ENCODE data around the gene PRKCE. TPM values are rescaled to one million over a fixed set of nuclear protein-coding genes. Genes with fewer than 3 reads are reported as not detected.

PRKCE gene
- total RNA-seq, 2 donors from 2014 or later: 5.8 to 18.1 TPM

DNA sequence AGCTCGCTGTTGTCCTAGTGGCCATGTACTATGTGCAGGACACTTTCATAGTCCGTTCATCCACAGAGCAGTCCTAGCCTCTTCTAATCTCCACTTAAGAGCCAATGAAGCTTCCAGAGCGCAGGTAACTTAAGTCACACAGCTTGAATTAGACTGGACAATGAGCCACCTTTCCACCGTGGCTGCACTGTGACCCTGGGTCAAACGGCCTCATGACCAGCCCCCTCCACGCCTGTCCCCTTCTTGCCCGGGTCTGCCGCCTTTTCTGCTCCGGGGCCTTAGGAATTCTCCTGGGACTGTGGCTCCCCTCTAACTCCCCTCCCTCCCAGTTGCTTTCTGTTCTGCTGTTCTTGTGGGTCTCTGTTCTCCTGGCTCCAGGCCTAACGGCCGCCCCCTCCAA is 8.4 kb upstream of the PRKCE start:
- ATAC-seq (ENCODE audit: insufficient number of reproducible peaks, low FRiP score, low read depth): no peak
- Histone ChIP-seq H3K36me3 (no peaks in the 10 kb centered on the region), H3K4me3 (peak overlapping the region; percentile 68), H3K9me3 (no peaks in the 10 kb centered on the region), H3K4me1 (ENCODE audit: control insufficient read depth in 1 of 2, low read depth in 2 of 2) (peaks cover 0 to 10% of the 10 kb centered on the region in 2 donors), H3K27ac (no peak overlapping the region), H3K27me3 (replicated peaks; ENCODE audit: insufficient read depth) (peaks cover 5% of the 10 kb centered on the region)
- DNase-seq (ENCODE audit: low spot score): no peak
- TF ChIP-seq CTCF (IDR thresholded peaks at IDR 0.05): no peak

GRCh38 chr2:45643543-45644542 is 7.6 kb upstream of the PRKCE start:
- no peak overlapping the region for H3K27ac ChIP-seq

GRCh38 chr2:45646289-45646688 is 5.2 kb upstream of the PRKCE start:
- DNase-seq (ENCODE audit: low spot score): no peak
- Histone ChIP-seq H3K27ac (no peak overlapping the region), H3K27me3 (replicated peaks; ENCODE audit: insufficient read depth) (peaks cover 5% of the 10 kb centered on the region), H3K36me3 (no peaks in the 10 kb centered on the region), H3K4me3 (no peak overlapping the region), H3K4me1 (ENCODE audit: control insufficient read depth in 1 of 2, low read depth in 2 of 2) (peaks cover 0 to 16% of the 10 kb centered on the region in 2 donors), H3K9me3 (no peaks in the 10 kb centered on the region)
- TF ChIP-seq CTCF (IDR thresholded peaks at IDR 0.05): no peak
- ATAC-seq (ENCODE audit: insufficient number of reproducible peaks, low FRiP score, low read depth): no peak

More at GRCh38 chr2:45643543-45644542, 7.6 kb upstream of the PRKCE start:
- Histone ChIP-seq H3K9me3 (no peaks in the 10 kb centered on the region), H3K4me3 (peak overlapping the region; percentile 68), H3K36me3 (no peaks in the 10 kb centered on the region), H3K27me3 (replicated peaks; ENCODE audit: insufficient read depth) (peaks cover 5% of the 10 kb centered on the region), H3K4me1 (ENCODE audit: control insufficient read depth in 1 of 2, low read depth in 2 of 2) (peaks cover 0 to 11% of the 10 kb centered on the region in 2 donors)
- DNase-seq (ENCODE audit: low spot score) (no peak), ATAC-seq (ENCODE audit: insufficient number of reproducible peaks, low FRiP score, low read depth) (peak; percentile 45)
- TF ChIP-seq CTCF (IDR thresholded peaks at IDR 0.05): peak; percentile 99

DNA sequence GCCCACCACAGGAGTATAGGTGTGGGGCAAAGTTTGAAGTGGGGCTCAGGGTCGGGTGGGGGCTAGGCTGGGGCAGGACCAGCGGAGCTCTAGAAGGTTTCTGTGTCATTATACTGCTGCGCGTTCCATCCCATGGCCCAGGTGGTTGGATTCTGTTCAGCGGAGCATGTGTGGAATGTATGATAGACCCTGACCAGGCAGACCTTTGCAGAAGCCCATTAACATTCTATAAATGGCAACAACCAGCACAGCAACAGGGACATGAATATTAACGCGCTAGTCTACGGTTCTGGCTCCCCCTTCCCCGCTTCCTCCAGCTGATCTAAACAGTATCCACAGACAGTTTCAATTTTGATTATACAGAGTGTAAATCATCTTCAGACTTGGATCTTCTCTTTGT is 4.1 kb upstream of the PRKCE start:
- Histone ChIP-seq H3K27ac (no peak overlapping the region), H3K4me1 (ENCODE audit: control insufficient read depth in 1 of 2, low read depth in 2 of 2) (peaks cover 0 to 16% of the 10 kb centered on the region in 2 donors), H3K27me3 (replicated peaks; ENCODE audit: insufficient read depth) (peaks cover 5% of the 10 kb centered on the region), H3K36me3 (no peaks in the 10 kb centered on the region), H3K9me3 (no peaks in the 10 kb centered on the region), H3K4me3 (no peak overlapping the region)
- ATAC-seq (ENCODE audit: insufficient number of reproducible peaks, low FRiP score, low read depth) (no peak), DNase-seq (ENCODE audit: low spot score) (no peak)
- TF ChIP-seq CTCF (IDR thresholded peaks at IDR 0.05): no peak

- H3K4me3 ChIP-seq: no peak overlapping the region
- DNase-seq (ENCODE audit: low spot score): no peak
- no peak for ATAC-seq (ENCODE audit: insufficient number of reproducible peaks, low FRiP score, low read depth)
- peaks cover 0 to 21% of the 10 kb centered on the region in 2 donors for H3K4me1 ChIP-seq (ENCODE audit: control insufficient read depth in 1 of 2, low read depth in 2 of 2)
- no peaks in the 10 kb centered on the region for H3K27me3 ChIP-seq (replicated peaks; ENCODE audit: insufficient read depth)
- H3K36me3 ChIP-seq: no peaks in the 10 kb centered on the region
- TF ChIP-seq CTCF (IDR thresholded peaks at IDR 0.05): no peak
- H3K27ac ChIP-seq: no peak overlapping the region
- H3K9me3 ChIP-seq: no peaks in the 10 kb centered on the region
Observed at GRCh38 chr2:45647986-45648520, 3.4 kb upstream of the PRKCE start.
